Kidney epithelial cell (primary cell): ENCODE results near the gene NHSL2. TPM values are rescaled to one million over a fixed set of nuclear protein-coding genes. Genes with fewer than 3 reads are reported as not detected.

Experiments used
- DNase-seq: peaks from one replicate; pipeline ENCODE4 v3.0.0-alpha.2; 2010; ENCODE audit warnings: low read depth
- H3K27me3 ChIP-seq: 2 replicates; pipeline ENCODE4 v1.6.0; 2011; ENCODE audit warnings: low read length; ENCODE audit not compliant: control insufficient read depth, insufficient read depth
- H3K36me3 ChIP-seq: 2 replicates; pipeline ENCODE4 v1.5.1; 2011; ENCODE audit warnings: low read length; ENCODE audit not compliant: control insufficient read depth, insufficient read depth
- H3K4me3 ChIP-seq: 2 replicates; pipeline ENCODE4 v1.5.1; 2011; ENCODE audit warnings: low read depth, mild to moderate bottlenecking, control low read depth, low read length
- CTCF ChIP-seq: IDR thresholded peaks from 2 replicates; pipeline ENCODE4 v1.5.1; 2011; ENCODE audit warnings: mild to moderate bottlenecking, moderate library complexity, low read length, control low read depth, inconsistent platforms; ENCODE audit not compliant: insufficient read depth, poor library complexity, severe bottlenecking
- total RNA-seq: library from RNA; depleted of rRNA; stranded (reverse); fragments of >200 nt; gene quantifications from 2 replicates; pipeline ENCODE4 v1.2.3, GENCODE V29; 2015

NHSL2 gene
- total RNA-seq, 1 donor from 2014 or later = 1.4 TPM

GRCh38 chrX:71941776-71942175 is 31.1 kb downstream of the NHSL2 start:
- no peak for TF ChIP-seq CTCF
- no peak for DNase-seq
- H3K27me3 ChIP-seq = no peaks in the 10 kb centered on the region
- H3K36me3 ChIP-seq = no peaks in the 10 kb centered on the region
- no peak overlapping the region for H3K4me3 ChIP-seq

GRCh38 chrX:71944369-71944768 is 33.7 kb downstream of the NHSL2 start:
- DNase-seq = no peak
- TF ChIP-seq CTCF = no peak
- H3K36me3 ChIP-seq = no peaks in the 10 kb centered on the region

GRCh38 chrX:71945237-71945805 is 34.7 kb downstream of the NHSL2 start:
- DNase-seq = no peak
- Histone ChIP-seq H3K27me3 (no peaks in the 10 kb centered on the region), H3K36me3 (no peaks in the 10 kb centered on the region), H3K4me3 (no peak overlapping the region)
- no peak for TF ChIP-seq CTCF

More at GRCh38 chrX:71944369-71944768, 33.7 kb downstream of the NHSL2 start:
- Histone ChIP-seq H3K4me3 (no peak overlapping the region), H3K27me3 (no peaks in the 10 kb centered on the region)

GRCh38 chrX:71949363-71949762 is 38.7 kb downstream of the NHSL2 start:
- no peak for TF ChIP-seq CTCF
- no peak overlapping the region for H3K4me3 ChIP-seq
- DNase-seq = no peak
- H3K27me3 ChIP-seq = no peaks in the 10 kb centered on the region
- H3K36me3 ChIP-seq = no peaks in the 10 kb centered on the region

- DNase-seq = no peak
- Histone ChIP-seq H3K4me3 (no peak overlapping the region), H3K36me3 (no peaks in the 10 kb centered on the region), H3K27me3 (no peaks in the 10 kb centered on the region)
- TF ChIP-seq CTCF = no peak
Measured at GRCh38 chrX:71949844-71950445, 39.3 kb downstream of the NHSL2 start.

GRCh38 chrX:71953391-71953790 is 42.7 kb downstream of the NHSL2 start:
- no peak for DNase-seq
- Histone ChIP-seq H3K27me3 (no peaks in the 10 kb centered on the region), H3K4me3 (no peak overlapping the region), H3K36me3 (no peaks in the 10 kb centered on the region)
- no peak for TF ChIP-seq CTCF
